HG03575 (cell line): ENCODE results near the gene NKAIN4.

Experiments used
- ATAC-seq: cut with Tn5 transposase; IDR thresholded peaks from one replicate; pipeline ENCODE4 v1.9.1; 2021; ENCODE audit not compliant: unreplicated experiment, insufficient number of reproducible peaks, low FRiP score; ENCODE audit errors: extremely low read depth

The NKAIN4 gene

GRCh38 chr20:63214514-63214913 is 39.7 kb downstream of the NKAIN4 start:
- ATAC-seq = no peak

GRCh38 chr20:63212792-63213191 is 41.5 kb downstream of the NKAIN4 start:
- ATAC-seq = no peak

GRCh38 chr20:63212393-63212730 is 41.9 kb downstream of the NKAIN4 start:
- ATAC-seq = no peak

DNA sequence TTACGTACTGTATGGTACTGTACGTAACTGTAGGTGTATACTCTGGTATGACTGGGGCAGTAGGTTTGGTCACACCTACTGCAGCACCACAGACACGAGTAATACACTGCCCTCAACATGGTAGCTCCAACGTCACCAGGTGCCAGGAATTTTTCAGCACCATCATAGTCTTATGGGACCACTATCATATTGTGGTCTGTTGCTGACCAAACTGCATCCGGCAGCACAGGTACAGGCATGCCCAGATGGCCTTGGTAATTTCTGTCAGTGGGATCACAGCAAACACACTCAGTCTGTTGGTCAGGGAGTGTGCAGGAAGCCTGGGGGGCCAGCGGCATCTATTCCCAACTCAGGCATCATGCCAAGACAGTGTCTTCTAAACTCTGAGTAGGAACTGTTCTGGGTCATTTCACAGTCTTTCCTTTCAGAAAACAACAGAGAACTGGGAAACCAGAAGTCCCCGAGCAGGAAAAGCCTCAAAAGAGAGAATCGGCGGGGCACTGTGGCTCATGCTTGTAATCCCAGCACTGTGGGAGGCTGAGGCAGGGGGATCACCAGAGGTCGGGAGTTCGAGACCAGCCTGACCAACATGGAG is 44.2 kb downstream of the NKAIN4 start:
- no peak for ATAC-seq

GRCh38 chr20:63208346-63208909 is 45.8 kb downstream of the NKAIN4 start:
- no peak for ATAC-seq

DNA sequence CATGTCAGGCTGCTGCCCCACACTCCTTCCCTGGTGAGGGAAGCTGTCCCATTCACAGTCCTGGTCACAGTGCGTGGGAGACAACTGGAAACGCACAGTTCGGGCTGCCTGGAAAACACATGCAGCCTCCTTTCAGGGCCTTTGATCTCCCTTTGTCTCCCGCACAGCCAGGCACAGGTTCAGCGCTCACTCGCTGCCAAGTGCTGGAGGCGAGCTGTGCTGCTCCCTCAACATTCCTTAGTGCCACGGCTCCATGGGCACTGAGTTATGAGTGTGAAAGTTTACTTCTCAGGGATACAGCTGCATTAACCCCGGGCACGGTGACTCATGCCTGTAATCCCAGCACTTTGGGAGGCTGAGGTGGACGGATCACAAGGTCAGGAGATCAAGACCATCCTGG is 47.4 kb downstream of the NKAIN4 start:
- ATAC-seq = no peak

DNA sequence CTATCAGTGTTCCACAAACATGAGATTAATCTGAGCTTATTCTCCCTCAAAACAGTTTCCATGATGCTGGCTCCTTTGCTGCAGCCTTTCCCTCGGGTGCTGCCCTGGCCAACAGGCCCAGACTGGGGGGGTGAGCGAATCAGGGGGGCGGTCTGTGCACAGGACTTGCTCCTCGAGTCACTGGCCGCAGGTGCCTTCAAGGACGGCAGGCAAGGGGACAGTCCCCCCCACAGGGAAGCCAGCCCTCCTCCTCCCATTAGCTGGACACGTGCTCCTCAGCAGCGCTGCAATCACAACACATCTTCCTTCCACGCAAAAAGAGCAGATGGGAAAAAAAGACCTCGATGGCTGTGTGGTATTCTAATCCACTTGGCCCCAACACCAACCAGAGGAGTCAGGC is 48.4 kb downstream of the NKAIN4 start:
- ATAC-seq = no peak

DNA sequence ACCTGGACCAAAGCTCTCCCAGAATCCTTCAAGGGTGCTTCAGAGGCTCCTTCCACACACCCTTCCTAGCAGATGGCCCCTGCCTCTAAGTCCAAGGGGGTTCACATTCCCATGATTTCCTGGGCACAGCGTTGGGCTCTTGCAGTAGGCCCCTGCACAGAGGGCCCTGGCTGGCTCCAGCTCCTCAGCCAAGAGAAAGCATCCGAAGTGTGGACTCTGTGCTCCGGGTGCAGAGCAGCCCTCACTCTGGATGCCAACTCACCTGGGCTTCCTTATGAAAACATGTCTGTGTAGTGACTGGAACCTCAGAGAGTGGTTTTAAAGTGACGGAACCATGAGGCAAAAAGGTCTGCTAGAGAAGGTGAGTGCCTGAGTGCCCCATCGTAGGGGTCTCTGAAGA is 49.9 kb downstream of the NKAIN4 start:
- ATAC-seq = no peak

DNA sequence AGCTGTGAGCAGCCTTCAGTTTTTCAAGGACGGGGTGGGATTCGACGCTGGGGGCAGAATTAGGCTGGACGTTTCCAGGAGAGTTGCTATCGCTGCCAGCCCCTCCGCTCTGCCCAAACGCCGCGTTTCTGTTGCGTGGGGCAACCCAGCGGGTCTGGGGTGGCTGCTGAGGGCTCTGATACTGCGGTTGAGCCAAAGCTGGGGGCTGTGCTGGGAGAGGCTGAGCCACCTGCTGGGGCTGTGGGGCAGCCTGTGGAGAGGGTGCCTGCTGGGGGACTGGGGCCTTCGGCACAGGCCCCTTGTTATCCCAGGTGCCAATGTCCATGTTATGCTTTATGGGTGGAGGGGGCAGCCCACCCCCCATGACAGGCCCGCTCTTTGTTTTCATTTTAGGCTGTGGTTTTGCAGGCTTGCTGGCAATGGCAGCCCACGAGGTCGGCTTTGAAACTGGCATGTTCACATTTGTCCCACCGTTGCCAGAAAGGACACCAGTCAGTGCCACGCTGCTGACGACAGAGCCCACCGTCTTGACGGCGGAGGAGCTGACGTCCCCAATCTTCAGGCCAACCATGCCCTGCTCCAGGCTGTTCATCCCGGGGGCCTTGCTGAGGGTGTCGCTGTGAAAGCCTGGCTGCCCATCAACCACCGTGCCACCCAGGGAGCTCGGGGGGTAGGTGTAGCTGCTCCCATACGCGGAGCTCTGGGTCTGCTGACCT is 51.3 kb downstream of the NKAIN4 start:
- no peak for ATAC-seq

DNA sequence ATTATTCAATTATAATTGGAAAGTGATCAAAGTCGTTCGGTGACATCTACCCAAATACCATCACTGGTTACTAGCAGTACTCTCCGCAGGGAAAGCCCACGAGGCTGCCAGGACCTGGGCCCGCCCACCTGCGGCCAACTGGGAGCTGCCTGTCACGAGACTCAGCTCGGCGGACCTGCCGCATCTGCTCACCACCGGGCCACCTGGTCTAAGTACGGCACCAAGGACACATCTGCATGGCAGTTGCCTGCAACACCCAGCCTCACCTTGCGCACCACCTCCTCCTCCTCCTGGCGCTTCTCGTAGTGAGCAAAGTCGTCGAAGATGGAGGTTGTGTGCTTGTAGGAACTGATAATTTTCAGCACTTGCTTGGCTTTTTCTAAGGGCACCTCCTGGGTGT is 52.2 kb downstream of the NKAIN4 start:
- ATAC-seq = no peak

- no peak for ATAC-seq
Measured at GRCh38 chr20:63198606-63199005, 55.7 kb downstream of the NKAIN4 start.

- no peak for ATAC-seq
Measured at GRCh38 chr20:63196768-63197470, 57.3 kb downstream of the NKAIN4 start.

DNA sequence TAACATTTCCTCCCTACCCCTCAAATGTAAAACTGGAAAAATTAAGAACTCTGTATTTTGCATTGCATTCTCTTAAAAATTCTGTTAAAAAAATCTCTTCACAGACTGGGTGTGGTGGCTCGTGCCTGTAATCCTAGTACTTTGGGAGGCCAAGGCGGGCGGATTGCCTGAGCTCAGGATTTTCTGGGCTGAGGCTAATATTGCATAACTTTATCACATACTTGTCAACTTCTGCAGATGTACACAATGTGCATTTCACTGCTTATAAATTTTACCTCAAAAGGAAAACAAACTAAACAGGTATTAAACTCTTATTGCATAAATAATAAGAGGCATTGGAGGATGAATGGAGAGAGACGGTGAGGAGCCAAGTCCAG is 59.5 kb downstream of the NKAIN4 start:
- no peak for ATAC-seq

DNA sequence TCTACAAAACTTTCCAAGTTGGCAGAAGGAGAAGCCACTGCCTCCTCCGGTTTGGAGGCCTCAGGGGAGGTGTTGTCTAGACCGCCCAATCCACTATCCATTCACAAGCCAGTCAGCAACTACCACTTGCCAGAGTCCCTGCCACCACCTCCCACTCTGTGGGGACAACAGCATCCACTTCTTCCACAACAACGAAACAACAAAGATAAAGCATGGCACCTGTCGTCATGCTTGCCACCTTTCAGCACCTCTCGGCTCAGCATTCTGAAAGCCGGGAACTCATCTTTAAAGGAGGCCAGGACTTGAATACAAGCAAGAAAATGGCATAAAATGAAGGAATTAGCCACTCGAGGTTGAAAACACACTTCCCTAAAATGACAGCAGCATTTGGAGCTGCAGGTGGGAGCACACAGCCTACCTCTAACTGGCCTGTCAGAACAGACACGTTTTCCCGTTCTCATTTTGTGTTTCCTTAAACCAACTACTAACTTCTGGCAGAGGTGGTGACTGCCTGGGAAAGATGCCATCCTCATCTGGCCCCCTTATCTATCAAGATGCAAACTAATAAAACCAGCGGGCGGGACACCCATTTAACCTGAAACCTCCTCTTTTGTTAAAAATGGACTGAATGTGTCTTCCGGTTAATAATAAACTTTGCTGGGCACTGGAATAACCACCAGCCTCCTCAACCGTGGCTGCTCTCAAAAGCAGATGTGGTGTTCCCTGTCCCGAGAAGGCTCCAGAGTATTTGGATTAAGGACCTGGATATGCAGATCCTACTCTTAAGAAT is 60.1 kb downstream of the NKAIN4 start:
- ATAC-seq = no peak

GRCh38 chr20:63192721-63193120 is 61.5 kb downstream of the NKAIN4 start:
- no peak for ATAC-seq

DNA sequence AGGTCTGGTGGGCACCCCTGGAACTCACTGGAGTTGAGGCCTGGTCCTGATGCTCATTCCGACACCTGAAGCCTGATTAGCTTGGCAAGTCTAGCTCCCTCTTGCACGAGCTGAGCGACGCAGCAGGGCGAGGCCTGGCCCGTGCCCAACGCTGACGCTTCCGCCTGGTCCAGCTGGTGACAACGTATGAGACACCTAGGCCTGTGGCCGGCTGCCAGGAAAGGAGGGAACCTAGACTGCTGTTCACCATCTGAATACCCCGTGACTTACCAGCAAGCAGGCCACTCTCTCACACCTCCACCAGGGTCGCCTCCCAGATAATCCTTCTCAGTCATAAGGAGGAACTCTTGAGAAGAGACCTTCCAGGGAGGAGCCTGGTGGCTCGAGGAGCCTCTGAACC is 62.9 kb downstream of the NKAIN4 start:
- no peak for ATAC-seq

DNA sequence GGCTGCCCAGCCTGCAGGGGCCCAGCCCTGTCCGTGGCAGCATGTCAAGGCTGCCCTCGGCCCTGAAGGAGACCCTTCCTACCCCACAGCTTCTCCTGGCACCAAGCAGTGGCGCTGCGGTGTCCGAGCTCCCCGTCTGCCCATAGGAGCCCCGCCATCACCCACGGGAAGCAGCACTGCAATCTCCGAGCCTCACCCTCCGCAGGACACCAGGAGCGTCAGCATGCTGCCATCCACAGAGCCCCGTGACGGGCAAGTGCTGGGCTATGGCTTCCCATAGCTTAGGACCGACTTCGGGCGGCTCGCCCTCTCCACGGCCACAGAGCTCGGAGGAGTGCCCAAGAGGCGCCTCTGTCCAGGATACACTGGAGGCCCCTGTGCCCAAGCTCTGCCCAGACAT is 63.4 kb downstream of the NKAIN4 start:
- no peak for ATAC-seq
